PFSK-1 (cell line): ENCODE data around the gene SPTLC2.

Experiments used
- FOXP2 ChIP-seq: optimal IDR thresholded peaks from 2 replicates; pipeline ENCODE3; 2011; ENCODE audit warnings: borderline replicate concordance, control low read depth, inconsistent platforms; ENCODE audit not compliant: insufficient read depth; ENCODE audit errors: extremely low read length, extremely low read depth
- POLR2AphosphoS5 ChIP-seq: IDR thresholded peaks from 2 replicates; pipeline ENCODE4 v1.6.1; 2012; ENCODE audit warnings: low read depth, mild to moderate bottlenecking, control low read depth, low read length, moderate library complexity
- SIN3A ChIP-seq: IDR thresholded peaks from 2 replicates; pipeline ENCODE4 v1.6.1; 2012; ENCODE audit warnings: mild to moderate bottlenecking, low read length, moderate library complexity, borderline replicate concordance; ENCODE audit not compliant: insufficient read depth
- TAF1 ChIP-seq: IDR thresholded peaks from 2 replicates; pipeline ENCODE4 v1.6.1; 2012; ENCODE audit warnings: low read length, control low read depth, borderline replicate concordance; ENCODE audit not compliant: insufficient read depth
- TF ChIP-seq, protein P1 (sequence below), 2 experiments: IDR thresholded peaks; 2 replicates each; pipeline versions ENCODE4 v1.6.1 to v1.8.0; 2011 to 2012; ENCODE audit warnings: low read depth in 2 of 2, low read length in 2 of 2, control low read depth in 1 of 2, inconsistent platforms in 1 of 2, mild to moderate bottlenecking in 1 of 2, moderate library complexity in 1 of 2; ENCODE audit not compliant: insufficient read depth in 1 of 2

SPTLC2 gene

GRCh38 chr14:77618381-77618970 is 2.0 kb upstream of the SPTLC2 start:
- TF ChIP-seq, protein P1, sequence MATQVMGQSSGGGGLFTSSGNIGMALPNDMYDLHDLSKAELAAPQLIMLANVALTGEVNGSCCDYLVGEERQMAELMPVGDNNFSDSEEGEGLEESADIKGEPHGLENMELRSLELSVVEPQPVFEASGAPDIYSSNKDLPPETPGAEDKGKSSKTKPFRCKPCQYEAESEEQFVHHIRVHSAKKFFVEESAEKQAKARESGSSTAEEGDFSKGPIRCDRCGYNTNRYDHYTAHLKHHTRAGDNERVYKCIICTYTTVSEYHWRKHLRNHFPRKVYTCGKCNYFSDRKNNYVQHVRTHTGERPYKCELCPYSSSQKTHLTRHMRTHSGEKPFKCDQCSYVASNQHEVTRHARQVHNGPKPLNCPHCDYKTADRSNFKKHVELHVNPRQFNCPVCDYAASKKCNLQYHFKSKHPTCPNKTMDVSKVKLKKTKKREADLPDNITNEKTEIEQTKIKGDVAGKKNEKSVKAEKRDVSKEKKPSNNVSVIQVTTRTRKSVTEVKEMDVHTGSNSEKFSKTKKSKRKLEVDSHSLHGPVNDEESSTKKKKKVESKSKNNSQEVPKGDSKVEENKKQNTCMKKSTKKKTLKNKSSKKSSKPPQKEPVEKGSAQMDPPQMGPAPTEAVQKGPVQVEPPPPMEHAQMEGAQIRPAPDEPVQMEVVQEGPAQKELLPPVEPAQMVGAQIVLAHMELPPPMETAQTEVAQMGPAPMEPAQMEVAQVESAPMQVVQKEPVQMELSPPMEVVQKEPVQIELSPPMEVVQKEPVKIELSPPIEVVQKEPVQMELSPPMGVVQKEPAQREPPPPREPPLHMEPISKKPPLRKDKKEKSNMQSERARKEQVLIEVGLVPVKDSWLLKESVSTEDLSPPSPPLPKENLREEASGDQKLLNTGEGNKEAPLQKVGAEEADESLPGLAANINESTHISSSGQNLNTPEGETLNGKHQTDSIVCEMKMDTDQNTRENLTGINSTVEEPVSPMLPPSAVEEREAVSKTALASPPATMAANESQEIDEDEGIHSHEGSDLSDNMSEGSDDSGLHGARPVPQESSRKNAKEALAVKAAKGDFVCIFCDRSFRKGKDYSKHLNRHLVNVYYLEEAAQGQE (IDR thresholded peaks at IDR 0.05; ENCODE audit: insufficient read depth in 1 of 2, low read depth in 2 of 2, low read length in 2 of 2), result no peak
- TF ChIP-seq POLR2AphosphoS5 (no peak), FOXP2 (no peak), TAF1 (no peak), SIN3A (no peak)

GRCh38 chr14:77616133-77616453 is 344 bp downstream of the SPTLC2 start:
- TF ChIP-seq TAF1, result no peak
- TF ChIP-seq POLR2AphosphoS5, result no peak
- no peak for TF ChIP-seq SIN3A
- TF ChIP-seq FOXP2, result no peak
- TF ChIP-seq, protein P1 (IDR thresholded peaks at IDR 0.05; ENCODE audit: insufficient read depth in 1 of 2, low read depth in 2 of 2, low read length in 2 of 2), result no peak

DNA sequence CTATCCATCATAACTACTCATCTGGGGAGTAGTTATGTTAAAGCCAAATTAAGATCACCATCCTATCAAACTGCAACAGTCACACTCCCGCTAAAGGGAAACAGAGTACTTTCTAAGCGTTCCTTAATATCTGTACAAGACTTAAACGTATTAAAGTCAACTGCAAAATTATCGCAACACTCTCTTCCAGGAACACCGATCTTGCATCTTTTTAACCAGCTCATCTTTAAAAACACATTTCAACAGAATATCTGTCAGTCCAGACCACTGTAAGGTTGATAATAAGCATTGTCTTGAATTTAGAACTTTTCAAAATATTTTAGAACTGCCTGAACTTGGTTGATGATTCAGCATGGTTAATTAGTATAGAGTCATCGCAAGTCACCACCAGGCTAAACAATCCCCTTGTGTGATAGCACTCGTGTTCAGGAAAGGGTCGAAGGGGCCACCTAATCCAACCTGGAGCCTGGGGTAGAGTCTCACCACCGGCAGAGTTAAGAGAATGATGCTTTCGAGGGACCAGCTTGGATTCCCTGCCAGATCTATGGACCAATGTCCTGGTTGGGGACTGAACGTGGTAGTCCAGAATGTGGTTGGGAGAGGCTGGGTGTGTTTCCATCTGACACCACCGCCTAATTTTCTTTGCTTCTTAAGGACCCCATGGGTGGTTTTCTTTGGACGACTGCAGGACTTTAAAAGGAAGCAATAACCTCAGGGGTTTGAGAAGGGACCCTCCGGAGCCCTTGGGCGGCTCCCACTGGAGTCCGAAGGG is 890 bp downstream of the SPTLC2 start:
- TF ChIP-seq SIN3A, result no peak
- no peak for TF ChIP-seq POLR2AphosphoS5
- TF ChIP-seq TAF1, result no peak
- TF ChIP-seq, protein P1 (IDR thresholded peaks at IDR 0.05; ENCODE audit: insufficient read depth in 1 of 2, low read depth in 2 of 2, low read length in 2 of 2), result no peak
- TF ChIP-seq FOXP2, result no peak

DNA sequence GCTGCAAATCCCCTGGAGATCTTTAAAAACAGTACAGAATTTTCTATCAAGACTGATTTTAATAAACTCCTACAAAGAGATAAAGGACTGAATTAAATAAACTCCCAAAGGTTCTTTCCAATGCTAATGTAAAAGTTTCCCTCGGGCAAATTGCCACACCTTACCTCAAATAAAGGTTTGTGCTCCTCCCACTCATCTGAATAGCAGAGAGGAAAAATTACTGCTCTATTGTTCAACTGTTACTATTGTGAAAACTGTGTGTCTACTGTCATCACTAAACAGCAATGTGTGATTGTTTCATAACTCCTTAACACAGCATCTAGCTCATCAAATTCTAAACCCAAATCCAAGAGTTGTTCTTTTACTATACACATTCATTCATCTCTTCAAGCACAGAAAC is 3.2 kb downstream of the SPTLC2 start:
- TF ChIP-seq POLR2AphosphoS5 (no peak), FOXP2 (no peak)

DNA sequence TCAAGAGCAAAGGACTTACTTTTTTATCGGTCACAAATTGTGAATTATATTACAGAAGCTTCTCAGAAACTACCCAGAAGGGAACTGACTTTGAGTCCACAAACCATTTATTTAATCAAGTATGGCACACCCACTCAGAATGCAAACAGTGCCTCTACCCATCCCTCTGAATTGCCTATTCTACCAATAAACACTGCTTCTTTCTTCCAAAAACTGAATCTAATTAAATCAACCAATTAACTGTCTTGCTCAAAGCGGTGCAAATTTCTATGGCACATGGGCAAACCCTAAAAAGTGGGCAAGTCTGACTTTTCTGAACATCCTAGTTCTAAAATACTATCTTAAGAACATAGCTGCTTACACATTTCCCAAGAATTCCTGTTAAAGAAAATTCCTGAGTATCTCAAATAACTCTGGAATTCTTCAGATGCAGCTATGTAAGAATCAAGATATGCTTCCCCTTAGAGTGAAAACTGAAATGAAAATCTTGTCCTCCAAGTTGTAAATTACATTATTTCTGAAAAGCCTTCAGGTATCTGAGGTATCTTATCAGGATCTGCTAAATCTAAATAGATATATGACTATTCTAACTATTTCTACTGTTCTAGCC is 4.3 kb downstream of the SPTLC2 start:
- TF ChIP-seq FOXP2 (no peak), POLR2AphosphoS5 (no peak), TAF1 (no peak), SIN3A (no peak)
- TF ChIP-seq, protein P1 (IDR thresholded peaks at IDR 0.05; ENCODE audit: insufficient read depth in 1 of 2, low read depth in 2 of 2, low read length in 2 of 2), result no peak
